K562 (cell line): ENCODE data around the gene WDR55. TPM values are rescaled to one million over a fixed set of nuclear protein-coding genes. Genes with fewer than 3 reads are reported as not detected.

ENCODE experiments used
- ATAC-seq: fragments of 200-7000 bp; cut with Tn5 transposase; 3 replicates; pipeline ENCODE4 v1.9.1; 2020; ENCODE audit warnings: moderate library complexity
- BruUV-seq: library from RNA; stranded (reverse); fragments of 400-500 nt; replicated peaks from 2 replicates; lab custom pipeline; 2021; lab: Mats Ljungman, UMichigan
- CTCF ChIA-PET: fragments of 300-600 bp; formaldehyde crosslinking; extraction: SDS; loops from one replicate; lab custom pipeline; 2021; ENCODE audit warnings: low intra/inter-chr PET ratio; lab: Yijun Ruan, JAX
- POLR2A ChIA-PET: fragments of 300-600, 350-650 bp; sonication (Branson Sonifier 250); formaldehyde crosslinking; extraction: SDS; loops from one replicate; lab custom pipeline; 2021; ENCODE audit warnings: antibody characterized with exemption, inconsistent platforms; lab: Yijun Ruan, JAX
- DNase-seq, 4 experiments: peaks; one replicate each; pipeline versions ENCODE4 v3.0.0 to v3.0.0-alpha.2; 2011 to 2018; ENCODE audit warnings: low spot score in 3 of 4, mixed read lengths in 3 of 4; ENCODE audit errors: extremely low read depth in 1 of 4
- FAIRE-seq: peaks from 2 replicates; lab custom pipeline; 2011; peaks lifted over from hg19 to GRCh38; lab: Jason Lieb, UNC
- H2AFZ ChIP-seq: 2 replicates; pipeline ENCODE4 v1.6.0; 2011; ENCODE audit warnings: low read depth, low read length, control low read depth, inconsistent platforms
- H3K27ac ChIP-seq: fragments of 200-600 bp; 3 replicates; pipeline ENCODE4 v1.8.0; 2011; ENCODE audit warnings: low read depth, mild to moderate bottlenecking, control low read depth, inconsistent platforms, low read length, moderate library complexity, mixed read lengths; ENCODE audit errors: extremely low read depth
- H3K27me3 ChIP-seq, 2 experiments: fragments of 300-600 bp in 1 of 2; 2 replicates in 1 of 2; 3 replicates in 1 of 2; pipeline versions ENCODE4 v1.6.0 to v1.8.0; 2011; ENCODE audit warnings: inconsistent platforms in 2 of 2, low read length in 2 of 2, mild to moderate bottlenecking in 1 of 2, mixed read lengths in 1 of 2, moderate library complexity in 1 of 2; ENCODE audit not compliant: control insufficient read depth in 2 of 2, insufficient read depth in 2 of 2
- H3K36me3 ChIP-seq: fragments of 300-600 bp; 3 replicates; pipeline ENCODE4 v1.8.0; 2011; ENCODE audit warnings: mild to moderate bottlenecking, low read length, inconsistent platforms; ENCODE audit not compliant: control insufficient read depth, insufficient read depth
- H3K4me1 ChIP-seq, 2 experiments: fragments of 200-600 bp in 1 of 2; replicated peaks in 1 of 2; 2 replicates in 1 of 2; 3 replicates in 1 of 2; pipeline versions ENCODE4 v1.5.1 to v1.8.0; 2011; ENCODE audit warnings: inconsistent platforms in 2 of 2, low read length in 2 of 2, mild to moderate bottlenecking in 1 of 2, mixed read lengths in 1 of 2, moderate library complexity in 1 of 2; ENCODE audit not compliant: control insufficient read depth in 2 of 2, insufficient read depth in 2 of 2
- H3K4me2 ChIP-seq: 2 replicates; pipeline ENCODE4 v1.6.1; 2011; ENCODE audit warnings: low read length, control low read depth, inconsistent platforms, mixed read lengths; ENCODE audit not compliant: insufficient read depth
- H3K4me3 ChIP-seq: fragments of 200-600 bp; sonication (generic), shearing (Covaris generic); 2 replicates; pipeline ENCODE4 v1.5.1; 2016; ENCODE audit warnings: control low read depth, inconsistent platforms
- H3K79me2 ChIP-seq: fragments of 200-600 bp; 3 replicates; pipeline ENCODE4 v1.8.0; 2011; ENCODE audit warnings: low read length, inconsistent platforms; ENCODE audit not compliant: control insufficient read depth, insufficient read depth
- H3K9ac ChIP-seq, 2 experiments: 2 replicates each; pipeline versions ENCODE4 v1.6.0 to v1.6.1; 2011; ENCODE audit warnings: low read depth in 2 of 2, low read length in 2 of 2, control low read depth in 1 of 2, inconsistent platforms in 1 of 2, mild to moderate bottlenecking in 1 of 2, mixed read lengths in 1 of 2; ENCODE audit not compliant: insufficient read depth in 1 of 2
- H3K9me1 ChIP-seq: one replicate; pipeline ENCODE4 v1.6.0; 2011; ENCODE audit warnings: inconsistent platforms, mild to moderate bottlenecking, low read length, moderate library complexity; ENCODE audit not compliant: control insufficient read depth, insufficient read depth
- H3K9me3 ChIP-seq: replicated peaks from 2 replicates; pipeline ENCODE4 v1.5.1; 2011; ENCODE audit warnings: low read depth, low read length, inconsistent platforms; ENCODE audit not compliant: control insufficient read depth, insufficient read depth
- H4K20me1 ChIP-seq: replicated peaks from 2 replicates; pipeline ENCODE4 v1.6.1; 2011; ENCODE audit warnings: low read length, inconsistent platforms, mixed read lengths; ENCODE audit not compliant: control insufficient read depth, insufficient read depth
- MTA1 ChIP-seq: fragments of 450-650 bp; IDR thresholded peaks from 2 replicates; pipeline ENCODE4 v1.6.1; 2017; ENCODE audit warnings: borderline replicate concordance
- ZBTB33 ChIP-seq: sonication (generic); formaldehyde crosslinking; IDR thresholded peaks from 2 replicates; pipeline ENCODE4 v1.8.1; 2023; ENCODE audit warnings: mild to moderate bottlenecking, missing genetic modification reagents
- whole genome bisulfite sequencing: fragments of 100-300 bp; shearing (Covaris generic); methylation state at CpG from one replicate; pipeline ENCODE4 v1.1.6; 2016; ENCODE audit warnings: low coverage, mixed read lengths; ENCODE audit not compliant: insufficient coverage; ENCODE audit errors: missing lambda C conversion rate; 5-methylcytosine and 5-hydroxymethylcytosine counted together
- in situ Hi-C: fragments of 300-500 bp; cut with MboI; formaldehyde crosslinking; loops from 4 replicates; pipeline ENCODE4 v1.15.0; 2018; ENCODE audit warnings: inconsistent platforms, mixed read lengths
- intact Hi-C: fragments of 100-400 bp; cut with micrococcal nuclease; formaldehyde crosslinking; loops from 2 replicates; pipeline ENCODE4 v1.14.2; 2022
- polyA plus RNA-seq, 8 experiments: library from polyadenylated mRNA; depleted of rRNA in 4 of 8; stranded (reverse) in 5 of 8; unstranded in 3 of 8; fragments of >200 nt; fragmentation: Nextera tagmentation in 2 of 8; fragmentation: Illumina TruSeq in 1 of 8; extraction: Ambion mirVana in 2 of 8; extraction: Trizol in 1 of 8; gene quantifications; 2 replicates each; pipeline versions ENCODE4 v1.2.1 to v1.2.3, GENCODE V29; 2011 to 2014; ENCODE audit warnings: inconsistent platforms in 1 of 8, missing spikeins in 1 of 8
- total RNA-seq, 7 experiments: library from RNA; depleted of rRNA in 6 of 7; stranded (reverse); fragments of >200 nt in 6 of 7; fragmentation: Illumina TruSeq in 2 of 7; extraction: Trizol in 2 of 7; gene quantifications; 2 replicates each; pipeline versions ENCODE4 v1.2.1 to v1.2.3, GENCODE V29; 2011 to 2021; ENCODE audit warnings: low replicate concordance in 1 of 7

Gene WDR55
- total and polyA plus RNA-seq, 9 of the 15 experiments (the other 6 are each of a cell fraction or from before 2014, with no cell fraction given): 5.2 to 45.0 (median 29.3) TPM

GRCh38 chr5:140632366-140633020 lies 32.2 kb upstream of the WDR55 start:
- in situ Hi-C loops (no loop called here), intact Hi-C loops (no loop called here)
- H3K27me3 ChIP-seq: no peaks in the 10 kb centered on the region
- no peaks in the 10 kb centered on the region for H3K79me2 ChIP-seq
- peaks cover 0 to 14% of the 10 kb centered on the region in 2 experiments; a peak in 3 of 5 replicates for H3K4me1 ChIP-seq
- H2AFZ ChIP-seq: no peak overlapping the region
- 90% methylated on average over 32 of the region's 51 CpGs for WGBS
- no peak for DNase-seq
- H3K9me1 ChIP-seq: no peaks in the 10 kb centered on the region
- H3K4me2 ChIP-seq: no peak overlapping the region
- TF ChIP-seq ZBTB33 (CRISPR knock-in tag) (peak; percentile 70; the same call in 1 of the 2 replicates), MTA1 (no peak)
- FAIRE-seq: no peak
- no peaks in the 10 kb centered on the region for H3K36me3 ChIP-seq
- no peaks in the 10 kb centered on the region for H3K9me3 ChIP-seq
- ChIA-PET POLR2A (interaction anchor here (1.2 kb wide), 1 partner anchor 10 kb away, joined by 3 read pairs; no protein-coding TSS in a partner anchor), CTCF (no interaction called here)
- H3K27ac ChIP-seq: no peak overlapping the region
- H4K20me1 ChIP-seq: no peaks in the 10 kb centered on the region
- H3K9ac ChIP-seq: no peak overlapping the region; a peak in 1 of 4 replicates
- no peak for ATAC-seq
- BruUV-seq: no TSS peak
- no peak overlapping the region for H3K4me3 ChIP-seq
